KMS-11 (cell line): Measurements from ENCODE around the gene SKI.

Experiments
- H2AFZ ChIP-seq: fragments of 200-600 bp; sonication (generic); 2 replicates; pipeline ENCODE4 v1.6.1; 2016; ENCODE audit warnings: antibody characterized with exemption, mixed run types, low read depth
- H3K27ac ChIP-seq: fragments of 200-600 bp; sonication (generic); 2 replicates; pipeline ENCODE4 v1.6.1; 2016; ENCODE audit warnings: mild to moderate bottlenecking, mixed run types
- H3K27me3 ChIP-seq: fragments of 200-600 bp; sonication (generic); 2 replicates; pipeline ENCODE4 v1.6.1; 2017; ENCODE audit warnings: mild to moderate bottlenecking, low read depth, mixed run types, moderate library complexity; ENCODE audit not compliant: insufficient read depth
- H3K36me3 ChIP-seq: fragments of 200-600 bp; sonication (generic); 2 replicates; pipeline ENCODE4 v1.6.1; 2017; ENCODE audit warnings: mild to moderate bottlenecking, mixed run types; ENCODE audit not compliant: insufficient read depth
- H3K4me1 ChIP-seq: fragments of 200-600 bp; sonication (generic); 2 replicates; pipeline ENCODE4 v1.6.1; 2016; ENCODE audit warnings: mild to moderate bottlenecking, low read depth, mixed run types; ENCODE audit not compliant: poor library complexity, severe bottlenecking
- H3K4me2 ChIP-seq: fragments of 200-600 bp; sonication (generic); 2 replicates; pipeline ENCODE4 v1.7.0; 2016; ENCODE audit warnings: mild to moderate bottlenecking, mixed run types
- H3K4me3 ChIP-seq: fragments of 200-600 bp; sonication (generic); IDR thresholded peaks from 2 replicates; pipeline ENCODE4 v1.6.1; 2017; ENCODE audit warnings: low read depth, low read length, mixed read lengths; ENCODE audit not compliant: insufficient read depth
- H3K79me2 ChIP-seq: fragments of 200-600 bp; sonication (generic); 2 replicates; pipeline ENCODE4 v1.6.1; 2016; ENCODE audit warnings: low read depth, mixed run types; ENCODE audit not compliant: insufficient read depth
- H3K9ac ChIP-seq: fragments of 200-600 bp; sonication (generic); 2 replicates; pipeline ENCODE4 v1.6.1; 2016; ENCODE audit warnings: mild to moderate bottlenecking, mixed run types
- H4K20me1 ChIP-seq: fragments of 200-600 bp; sonication (generic); 2 replicates; pipeline ENCODE4 v1.6.1; 2016; ENCODE audit warnings: mild to moderate bottlenecking, mixed run types; ENCODE audit not compliant: insufficient read depth
- TF ChIP-seq, protein P1 (sequence below): fragments of 200-600 bp; sonication (generic); conservative IDR thresholded peaks from 2 replicates; pipeline ENCODE4 v1.6.1; 2017; ENCODE audit warnings: low read depth, mild to moderate bottlenecking, antibody characterized with exemption, low read length, moderate library complexity, mixed read lengths

Gene SKI

DNA sequence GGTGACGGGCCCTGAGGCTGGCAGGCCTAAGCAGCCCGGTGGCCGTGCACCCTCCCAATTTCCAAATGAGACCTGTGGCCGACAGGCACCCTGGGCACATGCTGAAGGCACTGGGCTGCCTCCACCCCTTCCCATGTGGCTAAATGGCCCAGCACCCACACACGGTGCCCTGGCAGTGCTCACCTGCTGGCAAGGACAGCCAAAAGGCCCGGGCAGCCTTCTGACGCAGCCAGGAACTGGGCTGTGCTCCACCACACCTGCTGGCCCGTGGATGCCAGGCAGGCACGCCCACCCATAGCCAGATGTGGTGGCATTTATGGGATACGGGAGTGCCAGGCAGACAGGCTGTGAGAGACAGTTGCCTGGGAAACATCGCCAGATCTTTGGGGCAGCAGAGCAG, 29.5 kb upstream of the SKI start:
- H3K36me3 ChIP-seq, result no peaks in the 10 kb centered on the region
- no peak overlapping the region; the same call in 1 of the 2 replicates for H2AFZ ChIP-seq
- no peaks in the 10 kb centered on the region for H3K79me2 ChIP-seq
- peaks cover 77% of the 10 kb centered on the region for H3K27me3 ChIP-seq
- H3K4me1 ChIP-seq, result no peaks in the 10 kb centered on the region
- H3K27ac ChIP-seq, result no peak overlapping the region
- no peak overlapping the region for H3K4me3 ChIP-seq
- H4K20me1 ChIP-seq, result no peaks in the 10 kb centered on the region
- TF ChIP-seq, protein P1, sequence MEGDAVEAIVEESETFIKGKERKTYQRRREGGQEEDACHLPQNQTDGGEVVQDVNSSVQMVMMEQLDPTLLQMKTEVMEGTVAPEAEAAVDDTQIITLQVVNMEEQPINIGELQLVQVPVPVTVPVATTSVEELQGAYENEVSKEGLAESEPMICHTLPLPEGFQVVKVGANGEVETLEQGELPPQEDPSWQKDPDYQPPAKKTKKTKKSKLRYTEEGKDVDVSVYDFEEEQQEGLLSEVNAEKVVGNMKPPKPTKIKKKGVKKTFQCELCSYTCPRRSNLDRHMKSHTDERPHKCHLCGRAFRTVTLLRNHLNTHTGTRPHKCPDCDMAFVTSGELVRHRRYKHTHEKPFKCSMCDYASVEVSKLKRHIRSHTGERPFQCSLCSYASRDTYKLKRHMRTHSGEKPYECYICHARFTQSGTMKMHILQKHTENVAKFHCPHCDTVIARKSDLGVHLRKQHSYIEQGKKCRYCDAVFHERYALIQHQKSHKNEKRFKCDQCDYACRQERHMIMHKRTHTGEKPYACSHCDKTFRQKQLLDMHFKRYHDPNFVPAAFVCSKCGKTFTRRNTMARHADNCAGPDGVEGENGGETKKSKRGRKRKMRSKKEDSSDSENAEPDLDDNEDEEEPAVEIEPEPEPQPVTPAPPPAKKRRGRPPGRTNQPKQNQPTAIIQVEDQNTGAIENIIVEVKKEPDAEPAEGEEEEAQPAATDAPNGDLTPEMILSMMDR, result no peak
- H3K4me2 ChIP-seq, result no peak overlapping the region
- H3K9ac ChIP-seq, result no peak overlapping the region

- Histone ChIP-seq H4K20me1 (no peaks in the 10 kb centered on the region), H3K79me2 (no peaks in the 10 kb centered on the region), H3K27me3 (peaks cover 77% of the 10 kb centered on the region), H3K4me3 (no peak overlapping the region), H3K36me3 (no peaks in the 10 kb centered on the region), H2AFZ (no peak overlapping the region; the same call in 1 of the 2 replicates), H3K9ac (no peak overlapping the region), H3K27ac (no peak overlapping the region), H3K4me1 (no peaks in the 10 kb centered on the region), H3K4me2 (no peak overlapping the region)
- TF ChIP-seq, protein P1, result no peak
Measured at GRCh38 chr1:2199042-2199810, 28.9 kb upstream of the SKI start.

- no peak overlapping the region for H3K9ac ChIP-seq
- H3K79me2 ChIP-seq, result no peaks in the 10 kb centered on the region
- no peaks in the 10 kb centered on the region for H3K4me1 ChIP-seq
- no peak overlapping the region for H3K4me3 ChIP-seq
- H3K36me3 ChIP-seq, result no peaks in the 10 kb centered on the region
- H4K20me1 ChIP-seq, result no peaks in the 10 kb centered on the region
- no peak overlapping the region for H3K27ac ChIP-seq
- TF ChIP-seq, protein P1, result no peak
- peaks cover 76% of the 10 kb centered on the region for H3K27me3 ChIP-seq
- no peak overlapping the region for H2AFZ ChIP-seq
- no peak overlapping the region for H3K4me2 ChIP-seq
Measured at GRCh38 chr1:2200308-2200943, 27.7 kb upstream of the SKI start.

DNA sequence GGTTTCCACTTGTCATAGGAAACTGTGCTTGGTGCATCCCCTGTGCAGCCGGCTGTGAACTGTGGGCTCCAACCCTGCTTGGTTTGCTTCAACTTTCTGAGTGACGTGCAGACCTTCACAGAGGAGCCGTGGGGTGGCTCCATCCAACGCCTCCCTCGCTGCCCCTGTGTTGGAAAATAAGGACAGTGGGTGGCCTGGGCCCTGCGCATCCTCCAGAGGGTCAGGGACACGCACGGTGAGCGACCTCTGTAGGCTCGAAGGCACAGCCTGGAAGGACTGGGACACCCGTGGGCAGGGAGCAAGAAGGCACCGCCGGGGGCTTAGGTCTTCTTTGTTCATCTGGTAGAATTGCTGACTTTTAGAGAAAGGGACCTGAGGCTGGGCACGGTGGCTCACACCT, 27.1 kb upstream of the SKI start:
- Histone ChIP-seq H3K4me1 (no peaks in the 10 kb centered on the region), H3K36me3 (no peaks in the 10 kb centered on the region), H3K4me2 (no peak overlapping the region), H4K20me1 (no peaks in the 10 kb centered on the region), H2AFZ (no peak overlapping the region), H3K27ac (no peak overlapping the region), H3K27me3 (peaks cover 75% of the 10 kb centered on the region), H3K4me3 (no peak overlapping the region), H3K79me2 (no peaks in the 10 kb centered on the region), H3K9ac (no peak overlapping the region)
- TF ChIP-seq, protein P1, result no peak
